ENCODE data around the gene MEF2D.

DNA sequence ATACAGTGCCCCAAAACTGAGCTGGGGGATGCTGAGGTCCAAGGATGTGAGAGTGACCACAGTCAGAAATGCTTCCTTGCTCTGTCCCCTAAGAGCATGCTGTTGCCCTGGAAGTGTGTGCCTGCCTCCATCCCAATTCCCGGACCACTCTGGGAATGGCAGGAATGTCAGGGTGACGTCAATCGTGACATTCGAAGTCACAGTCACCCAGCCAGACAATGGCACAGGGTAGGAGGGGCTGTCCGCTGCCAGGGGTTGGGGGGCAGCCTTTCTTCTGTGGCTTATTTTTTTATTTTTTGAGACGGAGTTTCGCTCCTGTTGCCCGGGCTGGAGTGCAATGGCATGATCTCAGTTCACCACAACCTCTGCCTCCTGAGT lies 22.3 kb downstream of the MEF2D start:
- TF ChIP-seq, protein P1, sequence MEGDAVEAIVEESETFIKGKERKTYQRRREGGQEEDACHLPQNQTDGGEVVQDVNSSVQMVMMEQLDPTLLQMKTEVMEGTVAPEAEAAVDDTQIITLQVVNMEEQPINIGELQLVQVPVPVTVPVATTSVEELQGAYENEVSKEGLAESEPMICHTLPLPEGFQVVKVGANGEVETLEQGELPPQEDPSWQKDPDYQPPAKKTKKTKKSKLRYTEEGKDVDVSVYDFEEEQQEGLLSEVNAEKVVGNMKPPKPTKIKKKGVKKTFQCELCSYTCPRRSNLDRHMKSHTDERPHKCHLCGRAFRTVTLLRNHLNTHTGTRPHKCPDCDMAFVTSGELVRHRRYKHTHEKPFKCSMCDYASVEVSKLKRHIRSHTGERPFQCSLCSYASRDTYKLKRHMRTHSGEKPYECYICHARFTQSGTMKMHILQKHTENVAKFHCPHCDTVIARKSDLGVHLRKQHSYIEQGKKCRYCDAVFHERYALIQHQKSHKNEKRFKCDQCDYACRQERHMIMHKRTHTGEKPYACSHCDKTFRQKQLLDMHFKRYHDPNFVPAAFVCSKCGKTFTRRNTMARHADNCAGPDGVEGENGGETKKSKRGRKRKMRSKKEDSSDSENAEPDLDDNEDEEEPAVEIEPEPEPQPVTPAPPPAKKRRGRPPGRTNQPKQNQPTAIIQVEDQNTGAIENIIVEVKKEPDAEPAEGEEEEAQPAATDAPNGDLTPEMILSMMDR (IDR thresholded peaks at IDR 0.05), result no peak
- no peak for TF ChIP-seq POLR2A (IDR thresholded peaks at IDR 0.05)
